ENCODE measurements around the gene STARD13. TPM values are rescaled to one million over a fixed set of nuclear protein-coding genes. Genes with fewer than 3 reads are reported as not detected.
"Not testable (repeated sequence)": the region's sequence is repeated elsewhere in the genome, so short reads cannot be mapped to it uniquely, and the experiment has no call there.

Gene STARD13
- total RNA-seq, 6 experiments from 2014 or later = 27.9 to 38.3 (median 34.5) TPM

DNA sequence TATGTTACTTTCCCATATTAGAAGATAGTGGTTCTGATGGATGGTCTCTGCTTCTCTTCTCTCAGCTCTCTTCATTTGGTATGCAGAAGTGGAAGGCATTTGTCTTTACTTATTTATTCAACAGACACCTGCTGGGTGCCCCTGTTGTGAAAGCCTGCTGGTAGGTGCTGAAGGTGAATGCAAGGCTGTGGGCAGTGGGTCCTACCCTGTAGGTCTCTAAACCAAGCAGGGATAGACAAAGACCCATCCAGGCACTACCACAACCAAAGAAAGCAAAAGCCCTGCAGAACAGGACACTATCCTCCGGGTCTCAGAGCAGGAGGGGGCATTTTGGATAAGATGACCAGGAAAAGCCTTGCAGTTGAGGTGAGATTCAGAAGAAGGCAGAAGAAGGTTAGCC is 106.1 kb downstream of the STARD13 start:
- H3K4me3 Mint-ChIP-seq = no peak overlapping the region
- peaks cover 52% of the 10 kb centered on the region for H3K36me3 Mint-ChIP-seq (ENCODE audit: low read depth)
- no peaks in the 10 kb centered on the region; the same call in 1 of the 2 replicates for H3K27me3 Mint-ChIP-seq (ENCODE audit: insufficient read depth)
- TF ChIP-seq, protein P1, sequence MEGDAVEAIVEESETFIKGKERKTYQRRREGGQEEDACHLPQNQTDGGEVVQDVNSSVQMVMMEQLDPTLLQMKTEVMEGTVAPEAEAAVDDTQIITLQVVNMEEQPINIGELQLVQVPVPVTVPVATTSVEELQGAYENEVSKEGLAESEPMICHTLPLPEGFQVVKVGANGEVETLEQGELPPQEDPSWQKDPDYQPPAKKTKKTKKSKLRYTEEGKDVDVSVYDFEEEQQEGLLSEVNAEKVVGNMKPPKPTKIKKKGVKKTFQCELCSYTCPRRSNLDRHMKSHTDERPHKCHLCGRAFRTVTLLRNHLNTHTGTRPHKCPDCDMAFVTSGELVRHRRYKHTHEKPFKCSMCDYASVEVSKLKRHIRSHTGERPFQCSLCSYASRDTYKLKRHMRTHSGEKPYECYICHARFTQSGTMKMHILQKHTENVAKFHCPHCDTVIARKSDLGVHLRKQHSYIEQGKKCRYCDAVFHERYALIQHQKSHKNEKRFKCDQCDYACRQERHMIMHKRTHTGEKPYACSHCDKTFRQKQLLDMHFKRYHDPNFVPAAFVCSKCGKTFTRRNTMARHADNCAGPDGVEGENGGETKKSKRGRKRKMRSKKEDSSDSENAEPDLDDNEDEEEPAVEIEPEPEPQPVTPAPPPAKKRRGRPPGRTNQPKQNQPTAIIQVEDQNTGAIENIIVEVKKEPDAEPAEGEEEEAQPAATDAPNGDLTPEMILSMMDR (IDR thresholded peaks at IDR 0.05) = no peak
- H3K9me3 Mint-ChIP-seq = no peaks in the 10 kb centered on the region
- DNase-seq = no peak
- H3K27ac Mint-ChIP-seq = no peak overlapping the region
- H3K4me1 Mint-ChIP-seq (ENCODE audit: low read depth) = peaks cover 93% of the 10 kb centered on the region

DNA sequence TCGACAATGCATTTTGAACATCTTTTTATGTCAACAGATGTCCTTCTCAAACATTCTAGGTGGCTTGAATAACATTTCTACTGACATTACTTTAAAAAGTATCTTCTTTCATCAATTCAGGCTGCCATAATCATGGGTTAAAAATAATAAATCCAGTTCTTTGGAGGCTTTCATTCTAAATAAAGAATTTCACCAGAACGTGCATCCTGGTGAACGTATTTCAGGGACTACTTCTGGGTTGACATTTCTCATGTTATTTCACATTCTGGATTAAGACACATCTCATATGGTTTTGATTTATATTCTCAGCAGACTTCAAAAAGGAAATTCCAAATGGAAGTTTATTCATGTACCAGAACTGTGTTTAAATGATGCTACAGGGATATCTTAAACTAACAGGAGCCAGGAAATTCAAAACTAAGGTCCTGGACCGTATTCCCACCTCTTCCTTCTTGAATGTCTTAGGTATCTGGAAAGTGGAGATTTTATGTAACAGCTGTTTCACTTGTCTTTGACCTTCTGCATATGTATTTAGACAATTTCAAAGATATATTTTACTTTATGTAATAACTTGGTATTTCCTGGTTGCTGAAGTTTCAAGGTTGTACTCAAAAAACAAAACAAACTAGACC is 107.2 kb downstream of the STARD13 start:
- Mint-ChIP-seq H3K27me3 (ENCODE audit: insufficient read depth) (no peaks in the 10 kb centered on the region), H3K4me3 (no peak overlapping the region), H3K27ac (peak overlapping the region; percentile 29), H3K36me3 (ENCODE audit: low read depth) (peaks cover 50% of the 10 kb centered on the region), H3K9me3 (no peaks in the 10 kb centered on the region), H3K4me1 (ENCODE audit: low read depth) (peaks cover 93% of the 10 kb centered on the region)
- DNase-seq = no peak
- TF ChIP-seq, protein P1 (IDR thresholded peaks at IDR 0.05) = no peak

DNA sequence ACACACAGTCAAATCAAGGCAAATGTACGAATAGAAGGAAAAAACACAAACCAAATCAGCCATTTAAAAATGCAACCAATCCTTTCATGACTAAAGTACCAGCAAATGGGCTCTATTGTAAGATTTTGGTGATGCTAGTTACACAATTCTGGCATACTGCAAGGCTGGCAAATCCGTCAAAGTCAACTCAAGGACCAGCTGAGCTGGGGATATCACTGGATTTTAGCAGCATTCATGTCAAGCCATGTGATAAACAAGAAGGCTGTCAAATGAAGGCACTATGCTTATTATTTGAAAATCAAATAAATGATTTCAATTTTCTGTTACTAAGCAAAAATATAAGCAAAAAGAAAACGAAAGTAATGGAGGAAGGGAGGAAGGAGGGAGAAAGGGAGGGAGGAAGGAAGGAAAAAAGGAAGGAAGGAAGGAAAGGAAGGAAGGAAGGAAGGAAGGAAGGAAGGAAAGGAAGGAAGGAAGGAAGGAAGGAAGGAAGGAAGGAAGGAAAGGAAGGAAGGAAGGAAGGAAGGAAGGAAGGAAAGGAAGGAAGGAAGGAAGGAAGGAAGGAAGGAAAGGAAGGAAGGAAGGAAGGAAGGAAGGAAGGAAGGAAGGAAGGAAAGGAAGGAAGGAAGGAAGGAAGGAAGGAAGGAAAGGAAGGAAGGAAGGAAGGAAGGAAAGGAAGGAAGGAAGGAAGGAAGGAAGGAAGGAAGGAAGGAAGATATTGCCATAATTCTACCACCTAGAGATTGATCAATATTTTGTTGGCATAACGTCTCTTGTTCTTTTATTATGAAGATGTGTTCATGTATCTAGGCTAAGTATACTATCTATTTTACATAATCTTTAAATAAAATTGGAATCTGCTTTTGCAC is 108.0 kb downstream of the STARD13 start:
- not testable (repeated sequence) for H3K27me3 Mint-ChIP-seq (ENCODE audit: insufficient read depth); H3K9me3 Mint-ChIP-seq; DNase-seq; H3K4me3 Mint-ChIP-seq
- peak overlapping the region; percentile 65; the same call in 1 of the 2 replicates for H3K27ac Mint-ChIP-seq
- H3K36me3 Mint-ChIP-seq (ENCODE audit: low read depth) = peaks cover 52% of the 10 kb centered on the region
- peaks cover 93% of the 10 kb centered on the region for H3K4me1 Mint-ChIP-seq (ENCODE audit: low read depth)

DNA sequence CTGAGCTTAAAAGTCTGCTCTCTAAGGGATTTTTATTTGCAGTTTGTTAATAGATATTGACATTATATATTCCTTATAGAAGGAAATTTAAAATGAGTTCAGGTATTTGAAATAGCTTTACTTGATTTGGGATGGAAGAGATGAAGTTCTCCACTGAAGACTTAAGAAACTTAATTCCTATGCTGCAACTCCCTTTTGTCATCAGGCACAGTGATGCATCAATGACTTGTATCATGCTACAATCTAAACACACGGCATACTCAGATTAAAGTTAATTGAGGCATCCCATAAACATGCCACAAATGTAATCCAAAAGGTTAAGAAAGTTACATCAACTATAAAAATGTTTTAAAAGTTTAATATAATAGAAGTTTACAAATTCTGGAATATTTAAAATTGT is 109.0 kb downstream of the STARD13 start:
- DNase-seq = no peak
- peaks cover 90% of the 10 kb centered on the region for H3K4me1 Mint-ChIP-seq (ENCODE audit: low read depth)
- TF ChIP-seq, protein P1 (IDR thresholded peaks at IDR 0.05) = no peak
- H3K27ac Mint-ChIP-seq = no peak overlapping the region
- no peaks in the 10 kb centered on the region for H3K27me3 Mint-ChIP-seq (ENCODE audit: insufficient read depth)
- H3K9me3 Mint-ChIP-seq = no peaks in the 10 kb centered on the region
- H3K4me3 Mint-ChIP-seq = no peak overlapping the region
- H3K36me3 Mint-ChIP-seq (ENCODE audit: low read depth) = peaks cover 54% of the 10 kb centered on the region

DNA sequence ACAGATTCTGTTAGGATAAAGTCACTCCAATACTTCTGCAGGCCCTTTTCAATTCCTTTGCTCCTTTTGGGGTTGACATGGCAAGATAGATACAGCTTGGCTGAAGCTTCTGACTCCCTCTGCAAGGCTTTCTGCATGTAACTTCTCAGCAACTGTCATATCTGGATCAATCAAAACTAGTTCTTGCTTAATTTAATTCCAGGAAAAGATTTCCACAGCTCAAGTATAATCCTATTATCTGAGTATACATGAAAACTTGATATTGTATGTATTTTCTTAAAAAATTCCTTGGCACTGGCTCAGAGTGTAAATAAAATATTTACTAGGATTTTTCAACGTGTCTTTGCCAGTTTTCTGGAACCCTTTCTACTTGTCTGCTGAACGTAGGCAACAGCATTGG is 109.6 kb downstream of the STARD13 start:
- no peak overlapping the region for H3K27ac Mint-ChIP-seq
- no peaks in the 10 kb centered on the region for H3K27me3 Mint-ChIP-seq (ENCODE audit: insufficient read depth)
- no peak overlapping the region for H3K4me3 Mint-ChIP-seq
- peaks cover 55% of the 10 kb centered on the region for H3K36me3 Mint-ChIP-seq (ENCODE audit: low read depth)
- no peaks in the 10 kb centered on the region for H3K9me3 Mint-ChIP-seq
- DNase-seq = no peak
- peaks cover 90% of the 10 kb centered on the region for H3K4me1 Mint-ChIP-seq (ENCODE audit: low read depth)
- TF ChIP-seq, protein P1 (IDR thresholded peaks at IDR 0.05) = no peak

DNA sequence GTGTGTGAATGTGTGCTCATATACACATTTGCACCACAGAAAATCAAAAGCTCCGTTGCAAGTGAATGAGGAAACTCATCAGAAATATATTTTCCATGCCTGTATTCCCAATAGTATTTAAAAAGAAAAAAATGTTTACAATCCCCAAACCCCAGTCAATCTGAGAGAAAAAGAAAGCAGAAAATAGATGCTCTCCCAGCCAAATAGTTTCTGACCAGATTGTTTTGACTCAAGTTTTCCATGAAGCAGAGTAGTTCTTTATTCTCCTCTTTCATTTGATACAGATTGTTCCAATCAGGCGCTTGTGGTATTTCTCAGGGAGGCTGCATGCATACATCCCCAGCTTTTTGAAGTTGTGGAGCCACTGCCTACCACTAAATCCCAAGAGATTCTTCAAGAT is 110.6 kb downstream of the STARD13 start:
- TF ChIP-seq, protein P1 (IDR thresholded peaks at IDR 0.05) = no peak
- no peaks in the 10 kb centered on the region for H3K9me3 Mint-ChIP-seq
- no peaks in the 10 kb centered on the region for H3K27me3 Mint-ChIP-seq (ENCODE audit: insufficient read depth)
- peaks cover 90% of the 10 kb centered on the region for H3K4me1 Mint-ChIP-seq (ENCODE audit: low read depth)
- H3K36me3 Mint-ChIP-seq (ENCODE audit: low read depth) = peaks cover 46% of the 10 kb centered on the region
- no peak for DNase-seq
- H3K4me3 Mint-ChIP-seq = no peak overlapping the region
- no peak overlapping the region for H3K27ac Mint-ChIP-seq
